NT2/D1 (cell line): ENCODE results near the gene FAM25G.
"Not testable (repeated sequence)": the region's sequence is repeated elsewhere in the genome, so short reads cannot be mapped to it uniquely, and the experiment has no call there.

Experiments used
- DNase-seq: peaks from one replicate; pipeline ENCODE4 v3.0.0-alpha.2; 2011; ENCODE audit warnings: low read depth, low spot score
- H3K27me3 ChIP-seq: 2 replicates; pipeline ENCODE4 v1.6.0; 2011; ENCODE audit warnings: mild to moderate bottlenecking; ENCODE audit not compliant: insufficient read length, insufficient read depth
- H3K36me3 ChIP-seq: 2 replicates; pipeline ENCODE4 v1.6.1; 2011; ENCODE audit warnings: mild to moderate bottlenecking, low read length, mixed read lengths; ENCODE audit not compliant: insufficient read depth, insufficient read length
- H3K4me1 ChIP-seq: 2 replicates; pipeline ENCODE4 v1.5.1; 2011; ENCODE audit not compliant: insufficient read depth, insufficient read length
- H3K4me3 ChIP-seq: 2 replicates; pipeline ENCODE4 v1.5.1; 2011; ENCODE audit warnings: low read depth; ENCODE audit not compliant: insufficient read length
- H3K9ac ChIP-seq: 2 replicates; pipeline ENCODE4 v1.6.0; 2011; ENCODE audit warnings: low read depth; ENCODE audit not compliant: insufficient read length
- H3K9me3 ChIP-seq: 2 replicates; pipeline ENCODE4 v1.5.1; 2011; ENCODE audit warnings: mild to moderate bottlenecking, low read length; ENCODE audit not compliant: insufficient read depth

Gene FAM25G

DNA sequence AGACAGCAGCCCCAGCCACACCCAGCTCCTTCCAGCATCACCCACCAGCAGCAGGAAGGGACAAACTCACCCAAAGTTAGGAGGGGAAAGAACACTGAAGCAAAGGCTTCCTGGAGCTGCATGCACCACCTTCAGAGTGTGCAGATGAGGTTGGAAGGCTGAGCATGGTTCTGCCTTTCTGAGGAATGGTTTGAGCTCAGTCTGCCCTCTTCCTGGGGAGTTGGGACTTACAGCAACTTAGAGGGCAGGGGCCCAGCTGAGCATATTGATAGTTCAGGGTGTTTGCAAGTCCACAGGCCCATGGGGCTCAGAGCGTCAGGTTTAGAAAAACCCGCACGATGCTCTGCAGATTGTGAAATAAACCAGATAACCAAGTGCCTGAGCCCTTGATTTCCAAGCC lies 11.4 kb downstream of the FAM25G start:
- H3K9me3 ChIP-seq, H3K9ac ChIP-seq, DNase-seq, H3K36me3 ChIP-seq, H3K4me3 ChIP-seq, H3K4me1 ChIP-seq, H3K27me3 ChIP-seq: not testable (repeated sequence)

DNA sequence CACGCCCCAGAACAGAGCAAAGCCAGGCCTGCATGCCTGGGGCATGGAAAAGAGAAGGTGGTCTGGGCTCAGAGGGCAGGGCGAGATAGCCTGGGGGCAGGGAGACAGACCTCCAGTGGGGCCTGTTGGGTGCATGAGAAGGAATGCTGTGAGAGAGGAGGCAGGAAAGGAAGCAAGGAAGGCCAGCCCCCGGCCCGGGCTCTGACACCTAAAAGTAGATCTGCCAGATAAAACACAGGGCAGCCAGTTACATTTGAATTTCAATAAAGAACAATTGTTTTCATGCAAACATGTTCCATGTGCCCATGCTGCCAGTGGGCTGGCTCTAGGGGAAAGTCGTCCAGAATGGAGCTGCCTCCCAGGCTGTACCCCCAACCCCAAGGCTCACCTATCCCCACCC lies 13.4 kb downstream of the FAM25G start:
- not testable (repeated sequence) for H3K27me3 ChIP-seq, H3K4me1 ChIP-seq, H3K9me3 ChIP-seq, H3K36me3 ChIP-seq, H3K9ac ChIP-seq, DNase-seq, H3K4me3 ChIP-seq

- not testable (repeated sequence) for H3K9ac ChIP-seq, H3K27me3 ChIP-seq, H3K4me1 ChIP-seq, H3K36me3 ChIP-seq, H3K9me3 ChIP-seq, H3K4me3 ChIP-seq, DNase-seq
Observed at GRCh38 chr10:47477078-47477477, 14.4 kb downstream of the FAM25G start.

GRCh38 chr10:47475101-47475500 lies 16.4 kb downstream of the FAM25G start:
- H3K4me3 ChIP-seq, H3K4me1 ChIP-seq, H3K36me3 ChIP-seq, H3K9ac ChIP-seq, DNase-seq, H3K9me3 ChIP-seq, H3K27me3 ChIP-seq: not testable (repeated sequence)

GRCh38 chr10:47473516-47473915 lies 18.0 kb downstream of the FAM25G start:
- H3K27me3 ChIP-seq, H3K36me3 ChIP-seq, DNase-seq, H3K4me3 ChIP-seq, H3K9ac ChIP-seq, H3K4me1 ChIP-seq, H3K9me3 ChIP-seq: not testable (repeated sequence)

DNA sequence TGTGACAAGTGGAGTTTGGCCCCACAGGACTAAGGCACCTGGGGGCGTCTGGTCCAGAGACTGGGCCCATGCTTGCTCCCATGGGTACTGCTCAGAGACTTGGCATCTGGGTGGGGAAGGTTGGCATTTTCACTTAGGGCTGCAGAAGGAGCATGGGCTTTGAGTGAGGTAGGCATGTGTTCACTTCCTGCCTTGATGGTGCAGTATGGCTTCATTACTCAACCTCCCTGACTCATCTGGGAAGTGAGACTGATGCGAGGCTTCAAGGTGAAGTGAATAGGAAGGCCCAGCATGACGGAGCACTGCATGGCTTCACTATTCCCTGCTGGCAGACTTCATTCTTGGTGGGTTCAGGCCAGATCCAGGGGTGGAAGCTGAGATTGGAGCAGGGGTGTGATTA lies 18.9 kb downstream of the FAM25G start:
- H3K9me3 ChIP-seq, H3K4me3 ChIP-seq, DNase-seq, H3K4me1 ChIP-seq, H3K36me3 ChIP-seq, H3K27me3 ChIP-seq, H3K9ac ChIP-seq: not testable (repeated sequence)

DNA sequence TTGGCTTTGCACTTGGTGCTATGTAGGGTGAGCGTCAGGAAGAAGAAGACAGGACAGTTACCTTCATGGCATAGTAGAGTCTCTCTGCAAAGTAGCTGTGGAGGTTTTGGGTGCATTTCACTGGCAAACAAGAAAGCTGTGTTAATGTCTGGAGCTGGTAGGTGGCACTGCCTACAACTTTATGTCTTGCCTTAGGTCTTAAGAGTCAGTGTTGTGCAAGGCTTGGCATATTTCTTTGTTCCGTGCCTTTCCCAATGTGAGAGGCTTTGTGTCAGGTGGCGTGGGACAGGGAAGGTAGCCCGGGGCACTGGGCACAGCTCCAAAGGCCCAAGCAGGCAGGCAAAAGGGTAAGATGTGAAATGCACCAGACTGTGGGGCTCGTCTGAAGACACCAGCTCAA lies 19.4 kb downstream of the FAM25G start:
- DNase-seq: not testable (repeated sequence)

DNA sequence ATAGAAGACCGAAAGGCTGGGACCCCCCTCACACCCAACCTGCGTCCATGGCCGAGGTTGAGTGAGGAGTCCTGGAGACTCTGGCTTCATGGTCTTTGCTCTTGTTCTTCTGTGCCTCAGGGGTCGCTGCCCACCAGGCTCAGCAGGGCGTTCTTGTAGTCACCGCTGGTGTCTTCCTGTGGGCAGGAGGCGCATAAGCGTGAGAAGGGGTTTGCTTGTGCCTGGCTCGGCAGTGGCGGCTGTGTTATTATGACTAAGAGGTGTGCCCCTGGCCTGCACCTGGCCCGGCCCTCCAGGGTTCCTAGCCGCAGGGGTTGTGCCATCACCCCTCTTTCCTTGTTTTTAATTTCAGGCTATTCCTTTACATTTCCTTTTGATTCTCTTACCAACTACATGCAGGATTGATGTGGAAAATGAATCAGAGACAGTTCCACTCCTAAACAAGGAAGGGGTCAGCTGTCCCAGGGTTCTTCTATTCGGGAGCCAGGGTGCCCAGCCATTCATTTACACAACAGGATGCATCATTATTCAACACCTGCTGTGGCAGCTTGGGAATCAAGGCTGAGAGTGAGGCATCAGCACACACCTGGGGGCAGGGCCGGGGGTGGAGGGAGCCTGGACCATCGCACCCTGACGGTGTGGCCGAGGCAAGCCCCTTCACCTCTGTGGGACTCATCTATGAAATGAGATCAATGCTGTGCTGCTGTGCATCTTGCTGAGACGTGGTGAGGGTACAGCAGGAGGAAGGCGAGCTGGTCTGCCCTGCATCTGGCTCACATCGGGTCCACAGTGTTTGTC lies 22.6 kb downstream of the FAM25G start:
- DNase-seq, H3K9ac ChIP-seq, H3K4me3 ChIP-seq, H3K4me1 ChIP-seq, H3K27me3 ChIP-seq, H3K9me3 ChIP-seq, H3K36me3 ChIP-seq: not testable (repeated sequence)

More for the DNA sequence above, 19.4 kb downstream of the FAM25G start:
- H3K9me3 ChIP-seq, H3K27me3 ChIP-seq, H3K4me1 ChIP-seq, H3K4me3 ChIP-seq, H3K36me3 ChIP-seq, H3K9ac ChIP-seq: not testable (repeated sequence)

DNA sequence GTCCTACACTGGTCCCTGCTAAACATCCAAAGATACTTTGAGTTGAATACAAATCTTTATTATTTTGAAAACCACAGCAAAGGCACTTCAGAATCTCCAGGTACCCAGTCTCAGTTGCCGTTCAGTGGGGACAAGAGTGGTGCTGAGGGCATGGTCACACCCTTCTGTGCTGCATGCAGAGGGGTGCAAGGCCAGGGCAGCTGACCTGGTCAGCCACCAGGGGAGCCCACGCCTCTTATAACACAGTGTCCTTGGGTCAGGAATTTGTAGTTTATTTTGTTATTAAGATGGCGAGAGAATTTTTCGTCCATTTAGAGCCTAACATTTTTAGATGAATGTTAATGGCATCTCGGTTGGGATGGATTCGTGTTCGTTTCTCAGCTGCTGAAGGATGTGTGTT lies 23.5 kb downstream of the FAM25G start:
- not testable (repeated sequence) for H3K9me3 ChIP-seq, H3K4me1 ChIP-seq, H3K4me3 ChIP-seq, H3K27me3 ChIP-seq, H3K36me3 ChIP-seq, H3K9ac ChIP-seq, DNase-seq

DNA sequence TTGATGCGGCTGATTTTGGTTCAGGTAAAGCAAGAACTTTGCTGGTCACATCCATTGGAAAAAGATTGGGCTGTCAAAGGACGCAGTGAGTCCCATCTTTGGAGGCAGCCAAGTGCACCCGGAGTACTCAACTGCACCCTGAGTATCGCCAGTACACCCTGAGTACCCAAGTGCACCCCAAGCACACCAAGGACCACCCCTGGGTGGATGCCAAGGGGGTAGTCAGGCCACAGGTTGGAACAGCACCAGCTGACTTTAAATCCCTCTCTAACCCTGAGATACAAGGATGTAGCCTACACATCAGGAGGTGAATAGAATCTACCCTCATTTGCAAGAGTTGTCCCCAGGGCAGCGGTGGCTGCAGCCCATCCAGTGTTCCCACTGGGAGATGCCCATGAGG lies 24.0 kb downstream of the FAM25G start:
- H3K36me3 ChIP-seq, DNase-seq, H3K9me3 ChIP-seq, H3K9ac ChIP-seq, H3K4me1 ChIP-seq, H3K4me3 ChIP-seq, H3K27me3 ChIP-seq: not testable (repeated sequence)

DNA sequence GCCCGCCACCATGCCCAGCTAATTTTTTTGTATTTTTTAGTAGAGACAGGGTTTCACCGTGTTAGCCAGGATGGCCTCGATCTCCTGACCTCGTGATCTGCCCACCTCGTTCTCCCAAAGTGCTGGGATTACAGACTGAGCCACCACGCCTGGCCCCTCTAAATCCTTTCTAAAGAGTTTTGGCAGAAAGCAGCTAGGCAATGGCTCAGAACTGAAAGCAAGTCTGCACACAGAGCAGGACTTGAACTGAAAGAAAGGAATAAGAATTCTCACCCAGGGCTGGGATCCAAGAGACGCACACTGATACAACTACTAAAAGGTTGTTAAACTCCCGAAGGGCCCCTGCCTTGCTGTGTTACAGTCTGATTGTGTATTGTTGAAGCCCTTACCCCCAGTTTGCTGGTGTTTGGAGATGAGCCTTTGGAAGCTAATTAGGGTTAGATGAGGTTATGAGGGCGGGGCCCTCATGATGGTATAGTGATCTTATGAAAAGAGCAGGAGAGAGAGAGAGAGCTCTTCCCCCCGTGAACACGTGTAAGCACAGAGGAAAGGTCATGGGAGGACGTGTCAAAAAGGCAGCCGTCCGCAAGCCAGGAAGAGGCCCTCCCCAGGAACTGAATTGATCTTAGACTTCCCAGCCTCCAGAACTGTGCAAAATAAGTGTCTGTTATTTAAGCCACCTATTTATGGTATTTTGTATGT lies 26.1 kb downstream of the FAM25G start:
- not testable (repeated sequence) for H3K36me3 ChIP-seq, H3K4me1 ChIP-seq, H3K27me3 ChIP-seq, H3K9ac ChIP-seq, H3K4me3 ChIP-seq, DNase-seq, H3K9me3 ChIP-seq
